ENCODE data around the gene NPTXR.

- TF ChIP-seq CTCF (conservative IDR thresholded peaks at IDR 0.05; ENCODE audit: low read depth, low read length), result no peak
- TF ChIP-seq EZH2 (IDR thresholded peaks at IDR 0.05; ENCODE audit: borderline replicate concordance, low read depth, low read length, poor library complexity, severe bottlenecking), result no peak
These were observed 59.8 kb downstream of the NPTXR start for GRCh38 chr22:38784035-38784434.
